Type B pancreatic cell (in vitro differentiated cells): ENCODE data around the gene COQ2. TPM values are rescaled to one million over a fixed set of nuclear protein-coding genes. Genes with fewer than 3 reads are reported as not detected.
A peak's percentile ranks its signal among the peaks of the same experiment; 100 is the strongest.

Experiments used
- DNase-seq: peaks from one replicate; pipeline ENCODE4 v3.0.0; 2021; ENCODE audit warnings: mixed read lengths; ENCODE audit not compliant: unreplicated experiment; ENCODE audit errors: extremely low spot score
- H3K27ac Mint-ChIP-seq: 2 replicates; pipeline ENCODE4 v1.8.0; 2021; ENCODE audit warnings: mild to moderate bottlenecking, mixed read lengths
- H3K27me3 Mint-ChIP-seq: 2 replicates; pipeline ENCODE4 v1.8.0; 2021; ENCODE audit warnings: mixed read lengths
- H3K36me3 Mint-ChIP-seq: 2 replicates; pipeline ENCODE4 v1.8.0; 2021; ENCODE audit warnings: mixed read lengths
- H3K4me1 Mint-ChIP-seq: one replicate; pipeline ENCODE4 v1.8.0; 2021; ENCODE audit warnings: mixed read lengths; ENCODE audit not compliant: unreplicated experiment
- H3K4me3 Mint-ChIP-seq: 2 replicates; pipeline ENCODE4 v1.8.0; 2021; ENCODE audit warnings: mild to moderate bottlenecking, mixed read lengths
- H3K9me3 Mint-ChIP-seq: 2 replicates; pipeline ENCODE4 v1.8.0; 2021; ENCODE audit warnings: mixed read lengths
- total RNA-seq: library from RNA; stranded (reverse); gene quantifications from 2 replicates; pipeline ENCODE4 v1.2.1, GENCODE V29; 2021; ENCODE audit warnings: low replicate concordance
- TF ChIP-seq, protein P1 (sequence below): fragments of 200-600 bp; sonication (generic); conservative IDR thresholded peaks from 2 replicates; pipeline ENCODE4 v1.5.0; 2021; ENCODE audit warnings: antibody characterized with exemption, mild to moderate bottlenecking

The COQ2 gene
- total RNA-seq, 1 donor from 2014 or later: 16.5 TPM

DNA sequence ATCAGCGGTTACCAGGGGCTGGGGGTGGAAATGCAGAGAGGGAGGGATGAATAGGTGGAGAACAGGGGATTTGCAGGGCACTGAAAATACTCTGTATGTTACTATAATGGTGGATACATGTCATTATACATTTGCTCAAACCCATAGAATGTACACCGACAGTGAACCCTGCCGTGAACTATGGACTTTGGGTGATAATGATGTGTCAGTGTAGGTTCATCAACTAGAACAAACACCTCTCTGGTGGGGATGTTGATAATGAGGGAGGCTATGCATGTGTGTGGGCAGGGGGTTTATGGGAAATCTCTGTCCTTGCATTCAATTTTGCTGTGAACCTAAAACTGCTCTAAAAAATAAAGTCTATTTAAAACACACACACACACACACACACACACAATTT is 38.5 kb upstream of the COQ2 start:
- Mint-ChIP-seq H3K27ac (peak overlapping the region; percentile 32), H3K4me3 (no peak overlapping the region), H3K36me3 (peaks cover 3% of the 10 kb centered on the region), H3K4me1 (no peaks in the 10 kb centered on the region), H3K9me3 (no peaks in the 10 kb centered on the region), H3K27me3 (no peaks in the 10 kb centered on the region)
- TF ChIP-seq, protein P1, sequence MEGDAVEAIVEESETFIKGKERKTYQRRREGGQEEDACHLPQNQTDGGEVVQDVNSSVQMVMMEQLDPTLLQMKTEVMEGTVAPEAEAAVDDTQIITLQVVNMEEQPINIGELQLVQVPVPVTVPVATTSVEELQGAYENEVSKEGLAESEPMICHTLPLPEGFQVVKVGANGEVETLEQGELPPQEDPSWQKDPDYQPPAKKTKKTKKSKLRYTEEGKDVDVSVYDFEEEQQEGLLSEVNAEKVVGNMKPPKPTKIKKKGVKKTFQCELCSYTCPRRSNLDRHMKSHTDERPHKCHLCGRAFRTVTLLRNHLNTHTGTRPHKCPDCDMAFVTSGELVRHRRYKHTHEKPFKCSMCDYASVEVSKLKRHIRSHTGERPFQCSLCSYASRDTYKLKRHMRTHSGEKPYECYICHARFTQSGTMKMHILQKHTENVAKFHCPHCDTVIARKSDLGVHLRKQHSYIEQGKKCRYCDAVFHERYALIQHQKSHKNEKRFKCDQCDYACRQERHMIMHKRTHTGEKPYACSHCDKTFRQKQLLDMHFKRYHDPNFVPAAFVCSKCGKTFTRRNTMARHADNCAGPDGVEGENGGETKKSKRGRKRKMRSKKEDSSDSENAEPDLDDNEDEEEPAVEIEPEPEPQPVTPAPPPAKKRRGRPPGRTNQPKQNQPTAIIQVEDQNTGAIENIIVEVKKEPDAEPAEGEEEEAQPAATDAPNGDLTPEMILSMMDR: no peak
- DNase-seq: no peak

DNA sequence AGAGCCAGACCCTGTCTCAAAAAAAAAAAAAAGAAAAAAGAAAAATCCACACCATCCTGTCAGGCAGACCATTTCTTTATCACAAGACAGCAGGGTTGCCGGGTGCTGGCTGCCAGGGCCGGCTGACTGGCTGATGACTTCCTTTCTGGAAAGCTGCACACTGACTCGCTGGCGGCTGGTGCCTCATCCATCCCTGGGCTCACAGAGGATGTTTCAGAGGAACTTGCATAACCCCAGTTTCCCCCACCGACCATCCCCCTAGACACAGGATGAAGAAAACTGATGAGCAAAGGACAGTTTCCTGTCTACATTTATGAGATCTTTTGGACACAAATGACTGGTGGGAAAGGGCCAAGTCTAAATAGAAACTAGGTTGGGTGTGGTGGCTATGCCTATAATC is 36.0 kb upstream of the COQ2 start:
- TF ChIP-seq, protein P1: no peak

DNA sequence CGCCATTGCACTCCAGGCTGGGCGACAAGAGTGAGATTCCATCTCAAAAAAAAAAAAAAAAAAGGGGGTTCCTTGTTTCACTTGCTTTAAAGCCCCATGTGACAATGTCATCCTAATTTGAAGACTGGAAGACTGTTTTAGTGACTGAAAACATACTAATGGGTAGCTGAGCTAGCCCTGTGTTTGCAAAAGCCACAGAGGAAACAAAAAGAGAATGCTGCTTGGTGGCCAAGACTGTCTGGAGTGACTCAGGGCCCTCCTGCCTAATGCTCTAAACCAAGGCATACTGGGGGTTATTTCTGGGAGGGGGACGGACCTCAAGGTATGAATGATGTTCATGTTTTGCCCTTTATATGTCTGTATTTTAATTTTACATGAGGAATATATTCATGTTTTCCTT is 34.1 kb upstream of the COQ2 start:
- TF ChIP-seq, protein P1: no peak
- Mint-ChIP-seq H3K4me1 (no peaks in the 10 kb centered on the region), H3K4me3 (no peak overlapping the region), H3K9me3 (no peaks in the 10 kb centered on the region), H3K27ac (no peak overlapping the region), H3K36me3 (peaks cover 7% of the 10 kb centered on the region), H3K27me3 (no peaks in the 10 kb centered on the region)
- no peak for DNase-seq

More for the DNA sequence above, 36.0 kb upstream of the COQ2 start:
- Mint-ChIP-seq H3K27ac (no peak overlapping the region), H3K27me3 (no peaks in the 10 kb centered on the region), H3K9me3 (no peaks in the 10 kb centered on the region), H3K36me3 (peaks cover 7% of the 10 kb centered on the region), H3K4me3 (no peak overlapping the region), H3K4me1 (no peaks in the 10 kb centered on the region)
- DNase-seq: no peak

DNA sequence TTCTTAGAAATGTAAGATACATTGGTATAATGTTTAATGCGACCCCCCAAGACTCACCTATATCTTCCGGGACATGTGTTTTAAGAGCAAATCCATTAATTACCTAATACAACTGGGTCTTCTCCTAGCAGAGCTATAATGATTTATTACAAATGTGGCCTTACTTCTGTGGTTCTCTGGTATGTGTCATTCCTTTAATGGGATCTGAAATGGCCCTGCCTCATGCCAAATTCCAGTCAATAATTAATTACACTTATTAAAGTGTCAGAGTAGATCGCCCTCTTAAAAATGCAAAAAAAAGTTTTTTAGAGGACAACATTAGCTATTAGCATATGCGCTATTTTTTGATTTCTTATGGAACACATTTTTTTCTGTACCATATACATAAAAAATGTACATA is 33.1 kb upstream of the COQ2 start:
- peaks cover 7% of the 10 kb centered on the region for H3K36me3 Mint-ChIP-seq
- no peaks in the 10 kb centered on the region for H3K9me3 Mint-ChIP-seq
- H3K4me3 Mint-ChIP-seq: no peak overlapping the region
- H3K27me3 Mint-ChIP-seq: no peaks in the 10 kb centered on the region
- DNase-seq: no peak
- TF ChIP-seq, protein P1: no peak
- no peak overlapping the region for H3K27ac Mint-ChIP-seq
- no peaks in the 10 kb centered on the region for H3K4me1 Mint-ChIP-seq

DNA sequence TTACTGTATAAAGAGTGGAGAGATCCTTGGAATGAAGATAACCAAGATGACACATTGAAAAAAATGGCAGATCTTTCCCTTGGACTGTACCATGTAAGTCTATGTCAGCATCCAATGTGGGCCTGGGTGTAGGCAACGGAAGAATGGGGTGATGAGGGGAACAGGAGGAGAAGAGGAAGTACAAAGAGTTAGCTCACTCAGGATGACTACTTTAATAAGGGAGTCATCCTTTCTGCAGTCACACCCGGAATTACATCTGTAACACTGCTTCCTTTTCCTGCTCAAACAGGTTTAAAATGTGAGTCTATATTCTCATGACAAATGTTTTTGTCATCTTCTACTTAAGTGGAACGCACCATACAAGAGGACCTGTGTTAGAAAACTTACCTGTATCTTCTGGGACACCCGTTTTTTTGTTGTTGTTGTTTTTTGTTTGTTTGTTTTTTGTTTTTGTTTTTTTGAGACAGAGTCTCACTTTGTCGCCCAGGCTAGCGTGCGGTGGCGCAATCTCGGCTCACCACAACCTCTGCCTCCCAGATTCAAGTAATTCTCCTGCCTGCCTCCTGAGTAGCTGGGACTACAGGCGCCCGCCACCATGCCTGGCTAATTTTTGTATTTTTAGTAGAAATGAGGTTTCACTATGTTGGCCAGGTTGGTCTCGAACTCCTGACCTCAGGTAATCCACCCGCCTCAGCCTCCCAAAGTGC is 32.0 kb upstream of the COQ2 start:
- Mint-ChIP-seq H3K27ac (peak overlapping the region; percentile 82), H3K4me1 (no peaks in the 10 kb centered on the region), H3K9me3 (no peaks in the 10 kb centered on the region), H3K36me3 (peaks cover 7% of the 10 kb centered on the region), H3K4me3 (no peak overlapping the region), H3K27me3 (no peaks in the 10 kb centered on the region)
- TF ChIP-seq, protein P1: no peak
- no peak for DNase-seq
